ENCODE results near the gene BTF3. TPM values are rescaled to one million over a fixed set of nuclear protein-coding genes. Genes with fewer than 3 reads are reported as not detected.
"Not testable (repeated sequence)": the region's sequence is repeated elsewhere in the genome, so short reads cannot be mapped to it uniquely, and the experiment has no call there.

Gene BTF3
- total and polyA plus RNA-seq, 8 donors: 353 to 1,033 (median 938) TPM

GRCh38 chr5:73450672-73451223 is 47.5 kb upstream of the BTF3 start:
- Histone ChIP-seq H3K27ac (no peak overlapping the region), H3K27me3 (peaks cover 87 to 96% of the 10 kb centered on the region in 2 donors), H3K36me3 (no peaks in the 10 kb centered on the region), H3K4me1 (peaks cover 4 to 26% of the 10 kb centered on the region in 2 donors), H3K9me3 (no peaks in the 10 kb centered on the region), H3K4me3 (no peak overlapping the region)
- TF ChIP-seq, protein P1, sequence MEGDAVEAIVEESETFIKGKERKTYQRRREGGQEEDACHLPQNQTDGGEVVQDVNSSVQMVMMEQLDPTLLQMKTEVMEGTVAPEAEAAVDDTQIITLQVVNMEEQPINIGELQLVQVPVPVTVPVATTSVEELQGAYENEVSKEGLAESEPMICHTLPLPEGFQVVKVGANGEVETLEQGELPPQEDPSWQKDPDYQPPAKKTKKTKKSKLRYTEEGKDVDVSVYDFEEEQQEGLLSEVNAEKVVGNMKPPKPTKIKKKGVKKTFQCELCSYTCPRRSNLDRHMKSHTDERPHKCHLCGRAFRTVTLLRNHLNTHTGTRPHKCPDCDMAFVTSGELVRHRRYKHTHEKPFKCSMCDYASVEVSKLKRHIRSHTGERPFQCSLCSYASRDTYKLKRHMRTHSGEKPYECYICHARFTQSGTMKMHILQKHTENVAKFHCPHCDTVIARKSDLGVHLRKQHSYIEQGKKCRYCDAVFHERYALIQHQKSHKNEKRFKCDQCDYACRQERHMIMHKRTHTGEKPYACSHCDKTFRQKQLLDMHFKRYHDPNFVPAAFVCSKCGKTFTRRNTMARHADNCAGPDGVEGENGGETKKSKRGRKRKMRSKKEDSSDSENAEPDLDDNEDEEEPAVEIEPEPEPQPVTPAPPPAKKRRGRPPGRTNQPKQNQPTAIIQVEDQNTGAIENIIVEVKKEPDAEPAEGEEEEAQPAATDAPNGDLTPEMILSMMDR (IDR thresholded peaks at IDR 0.05): no peak
- ATAC-seq (no peak), DNase-seq (peak in 1 of 4 donors; percentile 36)
- intact Hi-C loops (cut with DNase I): no loop called here

GRCh38 chr5:73451224-73452130 is 46.8 kb upstream of the BTF3 start:
- no peaks in the 10 kb centered on the region for H3K36me3 ChIP-seq
- peaks cover 4 to 25% of the 10 kb centered on the region in 2 donors for H3K4me1 ChIP-seq
- H3K27me3 ChIP-seq: peaks cover 86 to 96% of the 10 kb centered on the region in 2 donors
- DNase-seq (peak in 3 of 4 donors; percentile 54 to 91 (median 66)), ATAC-seq (peak; percentile 88)
- no peak overlapping the region for H3K4me3 ChIP-seq
- H3K27ac ChIP-seq: no peak overlapping the region
- intact Hi-C loops (cut with DNase I): no loop called here
- no peaks in the 10 kb centered on the region for H3K9me3 ChIP-seq
- TF ChIP-seq, protein P1 (IDR thresholded peaks at IDR 0.05): peak; percentile 83 to 88

DNA sequence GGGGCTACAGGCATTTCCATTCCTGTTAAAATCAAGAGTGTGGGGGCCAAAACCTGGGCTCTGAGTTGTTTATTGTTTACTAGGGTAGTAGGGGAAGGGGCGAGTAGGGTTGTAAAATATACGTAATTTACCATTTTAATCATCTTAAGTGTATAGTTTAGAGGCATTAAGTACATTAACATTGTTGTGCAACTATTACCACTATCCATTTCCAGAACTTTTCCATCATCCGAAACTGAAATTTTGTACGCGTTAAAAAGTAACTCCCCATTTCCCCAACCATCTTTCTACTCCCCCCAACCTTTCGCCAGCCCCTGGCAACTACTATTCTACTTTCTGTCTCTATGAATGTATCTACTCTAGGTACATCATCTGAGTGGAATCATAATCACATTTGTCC is 46.0 kb upstream of the BTF3 start:
- H3K4me1 ChIP-seq: peaks cover 4 to 20% of the 10 kb centered on the region in 2 donors
- H3K27ac ChIP-seq: no peak overlapping the region
- peaks cover 85 to 98% of the 10 kb centered on the region in 2 donors for H3K27me3 ChIP-seq
- intact Hi-C loops (cut with DNase I): no loop called here
- TF ChIP-seq, protein P1 (IDR thresholded peaks at IDR 0.05): no peak
- no peaks in the 10 kb centered on the region for H3K9me3 ChIP-seq
- DNase-seq (no peak), ATAC-seq (no peak)
- no peaks in the 10 kb centered on the region for H3K36me3 ChIP-seq
- H3K4me3 ChIP-seq: no peak overlapping the region

GRCh38 chr5:73454379-73455036 is 43.7 kb upstream of the BTF3 start:
- no peaks in the 10 kb centered on the region for H3K9me3 ChIP-seq
- no peak overlapping the region for H3K27ac ChIP-seq
- peaks cover 4 to 10% of the 10 kb centered on the region in 2 donors for H3K4me1 ChIP-seq
- H3K27me3 ChIP-seq: peaks cover 70 to 99% of the 10 kb centered on the region in 2 donors
- no peak overlapping the region for H3K4me3 ChIP-seq
- H3K36me3 ChIP-seq: no peaks in the 10 kb centered on the region
- ATAC-seq: peak; percentile 80
- TF ChIP-seq, protein P1 (IDR thresholded peaks at IDR 0.05): peak; percentile 60 to 69
- peak in 1 of 4 donors; percentile 43 for DNase-seq
- intact Hi-C loops (cut with DNase I): no loop called here

- H3K4me3 ChIP-seq; H3K27ac ChIP-seq; H3K36me3 ChIP-seq; DNase-seq; ATAC-seq; intact Hi-C loops (cut with DNase I); H3K4me1 ChIP-seq; H3K9me3 ChIP-seq: not testable (repeated sequence)
- peaks cover 51 to 96% of the 10 kb centered on the region in 2 donors for H3K27me3 ChIP-seq
Measured at GRCh38 chr5:73456462-73456861, 41.8 kb upstream of the BTF3 start.
